B cell (primary cell): Measurements from ENCODE around the gene TMEM219. TPM values are rescaled to one million over a fixed set of nuclear protein-coding genes. Genes with fewer than 3 reads are reported as not detected.

ENCODE experiments used
- ATAC-seq: fragments of 200-7000 bp; cut with Tn5 transposase; one replicate; pipeline ENCODE4 v1.10.0; 2021; ENCODE audit warnings: low read depth, mild to moderate bottlenecking, moderate number of reproducible peaks, moderate library complexity
- CTCF ChIA-PET: fragments of 350-600 bp; sonication (Branson Sonifier 250); formaldehyde crosslinking; loops from one replicate; lab custom pipeline; 2021; ENCODE audit warnings: antibody characterized with exemption, inconsistent platforms; lab: Charles Lee
- POLR2A ChIA-PET: fragments of 350-600 bp; sonication (Branson Sonifier 250); formaldehyde crosslinking; loops from one replicate; lab custom pipeline; 2021; ENCODE audit warnings: antibody characterized with exemption; lab: Charles Lee
- DNase-seq: peaks from one replicate; pipeline ENCODE4 v3.0.0; 2013
- H2AFZ ChIP-seq: 2 replicates; pipeline ENCODE4 v1.6.1; 2012; ENCODE audit warnings: mild to moderate bottlenecking, low read depth, low read length; ENCODE audit not compliant: insufficient read depth, poor library complexity, severe bottlenecking
- H3K27ac ChIP-seq, 2 donors: 1 replicate in 1 of 2; 2 replicates in 1 of 2; pipeline ENCODE4 v1.5.1; 2012 to 2013; ENCODE audit warnings: low read length in 2 of 2, mild to moderate bottlenecking in 2 of 2, moderate library complexity in 1 of 2
- H3K27me3 ChIP-seq, 4 experiments: fragments of 200-600 bp in 1 of 4; sonication (generic) in 1 of 4; replicated peaks in 1 of 4; 1 replicate in 2 of 4; 2 replicates in 2 of 4; pipeline versions ENCODE4 v1.6.1 to v1.7.0; 2013 to 2016; ENCODE audit warnings: low read length in 3 of 4, mild to moderate bottlenecking in 2 of 4, mixed read lengths in 1 of 4, moderate library complexity in 1 of 4; ENCODE audit not compliant: insufficient read depth in 4 of 4, control insufficient read depth in 3 of 4; ENCODE audit errors: control extremely low read depth in 1 of 4
- H3K36me3 ChIP-seq, 2 experiments: replicated peaks in 1 of 2; 1 replicate in 1 of 2; 2 replicates in 1 of 2; pipeline versions ENCODE4 v1.6.1 to v1.7.1; 2013; ENCODE audit warnings: low read length in 1 of 2; ENCODE audit not compliant: insufficient read depth in 2 of 2, control insufficient read depth in 1 of 2; ENCODE audit errors: control extremely low read depth in 1 of 2, extremely low read depth in 1 of 2
- H3K4me1 ChIP-seq, 2 donors: fragments of 200-600 bp in 1 of 2; sonication (generic) in 1 of 2; 1 replicate in 1 of 2; 2 replicates in 1 of 2; pipeline versions ENCODE4 v1.5.1 to v1.6.1; 2013 to 2017; ENCODE audit warnings: low read length in 2 of 2; ENCODE audit not compliant: control insufficient read depth in 2 of 2, insufficient read depth in 2 of 2
- H3K4me2 ChIP-seq: replicated peaks from 2 replicates; pipeline ENCODE3; 2012; ENCODE audit warnings: mild to moderate bottlenecking, low read depth, low read length; ENCODE audit not compliant: poor library complexity, severe bottlenecking
- H3K4me3 ChIP-seq, 5 experiments: fragments of 200-600 bp in 1 of 5; sonication (generic) in 1 of 5; 1 replicate in 3 of 5; 2 replicates in 2 of 5; pipeline versions ENCODE4 v1.5.1 to v1.7.0; 2011 to 2016; ENCODE audit warnings: low read length in 4 of 5, mild to moderate bottlenecking in 4 of 5, low read depth in 2 of 5, control low read depth in 1 of 5, moderate library complexity in 1 of 5; ENCODE audit not compliant: insufficient read depth in 1 of 5; ENCODE audit errors: control extremely low read depth in 1 of 5, extremely low read depth in 1 of 5
- H3K79me2 ChIP-seq: fragments of 200-600 bp; sonication (generic); one replicate; pipeline ENCODE4 v1.6.0; 2016; ENCODE audit warnings: low read length; ENCODE audit not compliant: control insufficient read depth, insufficient read depth
- H3K9ac ChIP-seq: fragments of 200-600 bp; sonication (generic); 2 replicates; pipeline ENCODE4 v1.6.1; 2017; ENCODE audit warnings: mild to moderate bottlenecking, low read length, moderate library complexity
- H3K9me3 ChIP-seq, 3 donors: one replicate each; pipeline versions ENCODE4 v1.6.1 to v1.7.1; 2013; ENCODE audit warnings: low read length in 2 of 3; ENCODE audit not compliant: control insufficient read depth in 2 of 3, insufficient read depth in 1 of 3; ENCODE audit errors: control extremely low read depth in 1 of 3
- H4K20me1 ChIP-seq: 2 replicates; pipeline ENCODE4 v1.6.0; 2012; ENCODE audit warnings: mild to moderate bottlenecking, low read length; ENCODE audit not compliant: insufficient read depth, control insufficient read depth, poor library complexity, severe bottlenecking
- H3K27ac Mint-ChIP-seq: one replicate; pipeline ENCODE4 v1.8.0; 2021; ENCODE audit warnings: mixed read lengths
- H3K27me3 Mint-ChIP-seq: one replicate; pipeline ENCODE4 v1.8.0; 2021; ENCODE audit warnings: mixed read lengths
- H3K4me1 Mint-ChIP-seq: one replicate; pipeline ENCODE4 v1.8.0; 2021; ENCODE audit warnings: mixed read lengths
- H3K4me3 Mint-ChIP-seq: one replicate; pipeline ENCODE4 v1.8.0; 2021; ENCODE audit warnings: mixed read lengths
- H3K9me3 Mint-ChIP-seq: one replicate; pipeline ENCODE4 v1.8.0; 2022; ENCODE audit warnings: mixed read lengths; ENCODE audit not compliant: insufficient read depth
- CTCF ChIP-seq: fragments of 200-600 bp; IDR thresholded peaks from one replicate; pipeline ENCODE4 v1.8.0; 2022; ENCODE audit warnings: antibody characterized with exemption, mild to moderate bottlenecking
- EZH2 ChIP-seq: IDR thresholded peaks from 2 replicates; pipeline ENCODE4 v1.6.1; 2012; ENCODE audit warnings: borderline replicate concordance, low read depth, mild to moderate bottlenecking, moderate library complexity, low read length; ENCODE audit not compliant: insufficient read depth, poor library complexity, severe bottlenecking
- WGBS: methylation state at CpG from one replicate; pipeline ENCODE4 v1.1.5; 2013; ENCODE audit warnings: missing lambda C conversion rate; ENCODE audit not compliant: insufficient coverage; 5-methylcytosine and 5-hydroxymethylcytosine counted together
- intact Hi-C: fragments of 100-400 bp; cut with micrococcal nuclease; formaldehyde crosslinking; loops from one replicate; pipeline ENCODE4 v1.10.0; 2022
- polyA plus RNA-seq: library from polyadenylated mRNA; depleted of rRNA; stranded (reverse); fragments of >200 nt; gene quantifications from 2 replicates; pipeline ENCODE4 v1.2.3, GENCODE V29; 2012
- total RNA-seq, 2 donors: library from RNA; stranded (reverse); fragments of 120-200 nt in 1 of 2; gene quantifications; 1 replicate in 1 of 2; 2 replicates in 1 of 2; pipeline versions ENCODE4 v1.2.3 to v1.2.4, GENCODE V29; 2013 to 2022

The TMEM219 gene
- total and polyA plus RNA-seq, 2 donors (not counting 1 experiment from before 2014, with no cell fraction given), result 66.6 to 103 TPM

GRCh38 chr16:30002614-30003346 lies 40.9 kb downstream of the TMEM219 start:
- Mint-ChIP-seq H3K27ac (no peak overlapping the region), H3K4me3 (no peak overlapping the region), H3K4me1 (peaks cover 18% of the 10 kb centered on the region), H3K27me3 (no peaks in the 10 kb centered on the region), H3K9me3 (no peaks in the 10 kb centered on the region)
- intact Hi-C loops, result no loop called here
- 92% methylated on average over 19 of the region's 19 CpGs for WGBS
- H3K9me3 ChIP-seq, result no peaks in the 10 kb centered on the region
- ChIA-PET CTCF (interaction anchor here (0.6 to 1.5 kb wide), 4 partner anchors 29 to 174 kb away, joined by 3 to 6 read pairs (median 4); partner anchors contain the start of gene TAOK2), POLR2A (interaction anchor here (0.7 to 1.1 kb wide), 2 partner anchors 12 to 192 kb away, joined by 3 to 6 read pairs; no protein-coding TSS in a partner anchor)
- ATAC-seq (no peak), DNase-seq (no peak)
- H3K4me2 ChIP-seq, result no peak overlapping the region
- H4K20me1 ChIP-seq, result peaks cover 17% of the 10 kb centered on the region
- H2AFZ ChIP-seq, result no peak overlapping the region
- H3K9ac ChIP-seq, result no peak overlapping the region
- H3K27ac ChIP-seq, result no peak overlapping the region
- H3K27me3 ChIP-seq, result no peaks in the 10 kb centered on the region
- H3K36me3 ChIP-seq, result peaks cover 0 to 42% of the 10 kb centered on the region in 2 experiments
- H3K4me1 ChIP-seq, result peaks cover 4 to 13% of the 10 kb centered on the region in 2 donors
- TF ChIP-seq CTCF (no peak), EZH2 (no peak)
- H3K79me2 ChIP-seq, result no peaks in the 10 kb centered on the region
- H3K4me3 ChIP-seq, result no peak overlapping the region
